ENCODE results near the gene ELP5. TPM values are rescaled to one million over a fixed set of nuclear protein-coding genes. Genes with fewer than 3 reads are reported as not detected.

The ELP5 gene
- total RNA-seq, 6 experiments from 2014 or later: 28.7 to 36.1 (median 34.0) TPM

DNA sequence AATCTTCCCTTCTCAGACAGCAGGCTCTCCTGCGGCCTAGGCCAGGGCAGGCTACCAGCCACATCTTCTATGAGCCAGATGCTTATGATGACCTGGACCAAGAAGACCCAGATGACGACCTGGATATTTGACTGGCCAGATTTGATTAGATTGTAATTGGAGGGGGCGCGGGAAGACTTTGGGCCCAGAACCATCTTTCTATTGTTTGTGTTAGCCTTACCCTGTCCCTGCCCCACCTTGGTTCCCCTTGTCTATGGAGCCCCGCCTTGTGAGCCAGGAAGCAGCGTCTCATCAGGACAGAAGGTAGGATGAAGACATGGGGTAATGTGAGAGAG lies 7.5 kb downstream of the ELP5 start:
- Mint-ChIP-seq H3K27me3 (ENCODE audit: insufficient read depth) (peaks cover 8% of the 10 kb centered on the region), H3K36me3 (ENCODE audit: low read depth) (peaks cover 16% of the 10 kb centered on the region), H3K4me1 (ENCODE audit: low read depth) (peaks cover 19% of the 10 kb centered on the region), H3K9me3 (no peaks in the 10 kb centered on the region), H3K4me3 (no peak overlapping the region), H3K27ac (no peak overlapping the region)
- no peak for DNase-seq
- TF ChIP-seq, protein P1, sequence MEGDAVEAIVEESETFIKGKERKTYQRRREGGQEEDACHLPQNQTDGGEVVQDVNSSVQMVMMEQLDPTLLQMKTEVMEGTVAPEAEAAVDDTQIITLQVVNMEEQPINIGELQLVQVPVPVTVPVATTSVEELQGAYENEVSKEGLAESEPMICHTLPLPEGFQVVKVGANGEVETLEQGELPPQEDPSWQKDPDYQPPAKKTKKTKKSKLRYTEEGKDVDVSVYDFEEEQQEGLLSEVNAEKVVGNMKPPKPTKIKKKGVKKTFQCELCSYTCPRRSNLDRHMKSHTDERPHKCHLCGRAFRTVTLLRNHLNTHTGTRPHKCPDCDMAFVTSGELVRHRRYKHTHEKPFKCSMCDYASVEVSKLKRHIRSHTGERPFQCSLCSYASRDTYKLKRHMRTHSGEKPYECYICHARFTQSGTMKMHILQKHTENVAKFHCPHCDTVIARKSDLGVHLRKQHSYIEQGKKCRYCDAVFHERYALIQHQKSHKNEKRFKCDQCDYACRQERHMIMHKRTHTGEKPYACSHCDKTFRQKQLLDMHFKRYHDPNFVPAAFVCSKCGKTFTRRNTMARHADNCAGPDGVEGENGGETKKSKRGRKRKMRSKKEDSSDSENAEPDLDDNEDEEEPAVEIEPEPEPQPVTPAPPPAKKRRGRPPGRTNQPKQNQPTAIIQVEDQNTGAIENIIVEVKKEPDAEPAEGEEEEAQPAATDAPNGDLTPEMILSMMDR (IDR thresholded peaks at IDR 0.05): no peak

- Mint-ChIP-seq H3K4me3 (no peak overlapping the region), H3K9me3 (no peaks in the 10 kb centered on the region), H3K27me3 (ENCODE audit: insufficient read depth) (peaks cover 8% of the 10 kb centered on the region), H3K4me1 (ENCODE audit: low read depth) (peaks cover 19% of the 10 kb centered on the region), H3K27ac (no peak overlapping the region), H3K36me3 (ENCODE audit: low read depth) (peaks cover 11% of the 10 kb centered on the region; the same call in 1 of the 2 replicates)
- TF ChIP-seq, protein P1 (IDR thresholded peaks at IDR 0.05): no peak
- no peak for DNase-seq
Observed at GRCh38 chr17:7260151-7260550, 8.1 kb downstream of the ELP5 start.

DNA sequence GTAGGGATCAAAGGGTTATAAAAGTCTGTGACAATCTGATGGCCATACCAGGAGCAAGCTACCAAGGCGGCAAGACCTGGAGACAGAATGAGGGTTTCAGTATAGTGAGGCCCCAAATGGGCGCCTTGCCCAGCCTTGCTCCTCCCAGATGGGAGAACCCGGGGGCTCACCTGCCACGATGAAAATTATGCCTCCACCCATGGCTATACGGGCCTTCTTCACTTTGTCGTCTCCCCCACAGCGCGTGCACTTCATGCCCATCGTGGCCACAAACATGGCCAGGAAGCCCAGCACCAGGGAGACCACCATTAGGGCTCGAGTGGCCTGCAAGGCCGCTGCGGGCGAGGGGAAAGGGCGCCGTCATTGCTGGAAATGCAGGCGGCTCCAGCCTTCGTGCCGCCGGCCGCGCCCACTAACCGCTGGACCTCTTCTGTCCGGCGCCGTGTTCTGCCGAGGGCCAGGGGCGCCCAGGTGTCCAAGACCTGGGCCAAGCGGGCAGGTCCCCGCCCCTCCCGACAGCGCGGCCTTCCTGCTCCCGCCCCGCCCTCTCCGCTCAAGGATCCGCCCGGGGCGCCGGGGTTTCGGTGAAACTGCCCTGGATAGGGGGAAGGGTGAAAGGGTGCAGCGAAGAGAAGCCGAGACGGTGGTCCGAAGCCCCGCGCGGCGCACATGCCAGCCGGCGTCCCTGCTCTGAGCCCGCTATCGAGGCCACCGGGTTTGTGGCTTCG lies 8.8 kb downstream of the ELP5 start:
- no peak overlapping the region for H3K27ac Mint-ChIP-seq
- DNase-seq: no peak
- H3K36me3 Mint-ChIP-seq (ENCODE audit: low read depth): peaks cover 11% of the 10 kb centered on the region; the same call in 1 of the 2 replicates
- H3K4me1 Mint-ChIP-seq (ENCODE audit: low read depth): peaks cover 19% of the 10 kb centered on the region
- H3K4me3 Mint-ChIP-seq: peak overlapping the region; percentile 45
- peaks cover 8% of the 10 kb centered on the region for H3K27me3 Mint-ChIP-seq (ENCODE audit: insufficient read depth)
- no peaks in the 10 kb centered on the region for H3K9me3 Mint-ChIP-seq
- TF ChIP-seq, protein P1 (IDR thresholded peaks at IDR 0.05): no peak

DNA sequence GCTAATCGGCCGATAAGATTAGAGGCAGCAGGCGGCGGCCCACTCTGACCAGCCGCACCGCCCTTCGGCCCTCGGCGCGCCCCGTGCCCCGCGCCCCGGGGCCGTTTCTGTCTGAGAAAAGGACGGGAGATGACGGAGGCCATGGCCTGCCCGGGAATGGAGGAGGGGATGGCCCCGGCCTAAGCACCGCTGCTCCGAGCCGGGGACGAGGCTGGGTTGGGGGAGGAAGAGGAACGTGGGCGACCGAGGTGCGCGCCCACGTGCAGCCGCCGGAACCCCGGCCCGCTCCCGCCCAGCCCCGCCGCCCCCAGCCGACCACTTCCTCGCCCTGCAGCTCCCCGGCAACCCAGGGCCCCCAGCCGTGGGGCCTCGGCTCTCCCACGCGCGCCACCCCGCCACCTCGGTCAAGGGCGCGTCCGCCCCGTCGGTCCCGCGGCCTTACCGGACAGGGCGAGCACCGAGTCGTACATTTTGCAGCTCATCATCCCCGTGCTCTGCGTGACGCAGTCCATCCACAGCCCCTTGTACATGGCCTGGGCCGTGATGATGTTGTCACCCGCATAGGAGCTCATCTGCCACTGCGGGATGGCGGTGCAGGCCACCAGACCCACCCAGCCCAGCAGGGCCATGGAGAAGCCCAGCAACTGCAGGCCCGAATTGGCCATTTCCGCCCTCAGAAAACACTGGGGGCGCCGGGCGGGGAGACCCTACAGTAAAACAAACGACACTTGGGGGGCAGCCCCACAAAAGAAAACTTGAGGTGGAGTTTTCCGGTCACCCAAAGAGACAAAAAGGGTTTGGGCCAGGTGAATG lies 9.6 kb downstream of the ELP5 start:
- Mint-ChIP-seq H3K27ac (no peak overlapping the region), H3K4me1 (ENCODE audit: low read depth) (peaks cover 27% of the 10 kb centered on the region), H3K36me3 (ENCODE audit: low read depth) (peaks cover 9% of the 10 kb centered on the region), H3K27me3 (ENCODE audit: insufficient read depth) (peaks cover 8% of the 10 kb centered on the region), H3K4me3 (peak overlapping the region; percentile 45), H3K9me3 (peaks cover 1% of the 10 kb centered on the region)
- no peak for DNase-seq
- TF ChIP-seq, protein P1 (IDR thresholded peaks at IDR 0.05): no peak

DNA sequence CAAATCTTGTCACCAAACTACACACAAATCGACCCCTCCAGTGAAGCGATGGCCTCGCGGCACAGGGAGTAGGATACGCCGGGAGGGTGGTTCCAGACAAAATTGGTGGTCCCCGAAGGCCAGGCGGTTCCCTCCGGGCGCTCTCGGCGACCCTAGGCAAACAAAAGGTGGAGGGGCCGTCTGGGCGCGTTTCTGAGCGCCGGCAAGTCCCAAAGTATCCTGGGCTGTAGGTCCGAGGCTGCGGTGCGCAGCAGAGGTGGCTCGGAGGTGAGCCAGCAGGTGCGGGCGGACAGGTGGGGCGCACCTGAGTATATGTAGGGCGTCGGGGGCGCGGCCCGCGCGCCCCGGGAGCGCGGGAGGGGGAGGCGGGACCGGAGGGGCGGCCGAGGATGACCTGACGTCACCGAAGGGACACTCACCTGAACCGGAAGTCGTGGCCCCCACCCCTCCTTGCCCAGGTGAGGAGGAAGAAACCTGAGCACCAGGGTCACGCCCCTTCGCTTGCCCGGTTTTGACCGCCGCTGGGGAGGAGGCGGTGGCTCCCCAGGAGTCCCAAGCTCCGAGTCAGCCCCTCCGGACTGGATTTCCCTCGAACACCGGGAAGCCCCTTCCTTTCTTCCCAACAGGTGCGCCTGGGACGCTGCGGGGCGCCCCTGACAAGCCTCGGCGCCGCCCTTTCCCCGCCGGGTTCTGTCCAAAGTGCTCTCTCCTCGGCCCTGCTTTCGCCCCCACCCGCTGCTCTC lies 10.3 kb downstream of the ELP5 start, which contains the start of gene CLDN7:
Gene CLDN7 (minus strand): TSS at position 287 of the 743 bp plus-strand sequence. CDS start 435 bp downstream, outside the sequence.
- Mint-ChIP-seq H3K4me1 (ENCODE audit: low read depth) (peaks cover 32% of the 10 kb centered on the region), H3K9me3 (peaks cover 4% of the 10 kb centered on the region), H3K4me3 (peak within 1 kb of the TSS; percentile 78), H3K27ac (peak within 1 kb of the TSS; percentile 30), H3K36me3 (ENCODE audit: low read depth) (peaks cover 5% of the 10 kb centered on the region), H3K27me3 (ENCODE audit: insufficient read depth) (peaks cover 10% of the 10 kb centered on the region)
- no peak for DNase-seq
- TF ChIP-seq, protein P1 (IDR thresholded peaks at IDR 0.05): no peak

All from HFFc6 (cell line).